HG02798 (cell line): ENCODE measurements around the gene SRGN.

ENCODE experiments used
- ATAC-seq: cut with Tn5 transposase; IDR thresholded peaks from one replicate; pipeline ENCODE4 v1.9.1; 2021; ENCODE audit warnings: mild to moderate bottlenecking; ENCODE audit not compliant: unreplicated experiment, poor library complexity

Gene SRGN

GRCh38 chr10:69060127-69060798 is 27.6 kb upstream of the SRGN start:
- ATAC-seq, result no peak

DNA sequence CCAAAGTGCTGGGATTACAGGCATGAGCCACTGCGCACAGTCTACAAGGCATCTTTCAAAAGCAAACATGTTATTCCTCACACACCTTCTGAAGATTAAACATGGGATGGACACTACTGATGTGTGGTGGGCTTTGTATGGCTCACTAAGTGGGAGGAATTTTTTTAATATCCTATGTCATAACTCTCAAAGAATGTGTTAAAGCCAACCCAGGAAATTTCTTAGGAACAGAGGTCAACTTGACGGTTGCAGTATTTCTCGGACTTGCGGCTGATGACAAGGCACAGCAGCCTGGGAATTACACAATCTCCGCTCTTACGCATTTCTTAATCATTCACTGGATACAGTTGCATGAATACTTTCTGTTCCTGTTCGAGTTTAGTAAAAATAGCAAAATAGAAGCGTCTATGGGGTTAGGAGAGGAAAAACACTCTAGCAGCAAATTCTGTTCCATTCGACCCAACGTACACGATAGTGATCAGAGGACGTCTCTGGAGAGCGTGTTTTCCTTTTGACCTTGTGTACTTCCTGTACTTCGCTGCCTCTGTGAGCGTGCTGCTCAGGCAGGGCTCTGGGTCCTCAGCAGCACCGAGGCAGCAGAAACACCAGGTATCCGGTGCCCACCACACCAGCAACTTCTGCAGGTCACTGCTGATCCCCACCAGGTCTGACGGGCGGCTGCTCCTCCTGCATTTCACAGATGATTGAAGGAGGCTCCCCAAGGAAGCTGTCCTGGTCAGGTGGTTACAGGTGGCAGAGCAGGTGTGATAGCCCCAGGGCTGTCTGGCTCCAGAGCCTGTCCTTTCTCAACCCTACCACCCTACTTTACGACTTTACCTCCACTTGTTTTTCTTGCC is 26.4 kb upstream of the SRGN start:
- ATAC-seq, result peak; percentile 36

DNA sequence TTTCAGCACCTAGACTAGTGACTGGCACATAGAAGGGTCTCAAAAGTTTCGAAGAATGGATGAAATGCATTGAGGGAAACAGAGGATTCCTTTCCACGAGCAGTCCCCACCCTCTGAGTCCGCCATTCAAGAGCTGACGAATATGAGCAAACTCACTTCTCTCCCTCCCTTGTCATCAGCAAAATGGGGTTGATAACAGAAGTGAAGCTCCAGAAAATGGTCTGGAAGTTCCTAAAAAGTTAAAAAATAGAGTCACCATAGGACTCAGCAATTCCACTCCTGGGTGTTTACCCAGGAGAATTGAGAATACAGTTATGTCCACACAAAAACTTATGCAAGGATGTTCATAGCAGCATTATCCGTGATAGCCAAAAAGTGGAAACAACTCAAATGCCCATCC is 25.0 kb upstream of the SRGN start:
- no peak for ATAC-seq

GRCh38 chr10:69064762-69065328 is 23.1 kb upstream of the SRGN start:
- ATAC-seq, result no peak

GRCh38 chr10:69065406-69066361 is 22.2 kb upstream of the SRGN start:
- peak; percentile 68 for ATAC-seq

GRCh38 chr10:69067189-69067588 is 20.7 kb upstream of the SRGN start:
- ATAC-seq, result no peak

GRCh38 chr10:69068549-69068948 is 19.4 kb upstream of the SRGN start:
- ATAC-seq, result no peak

DNA sequence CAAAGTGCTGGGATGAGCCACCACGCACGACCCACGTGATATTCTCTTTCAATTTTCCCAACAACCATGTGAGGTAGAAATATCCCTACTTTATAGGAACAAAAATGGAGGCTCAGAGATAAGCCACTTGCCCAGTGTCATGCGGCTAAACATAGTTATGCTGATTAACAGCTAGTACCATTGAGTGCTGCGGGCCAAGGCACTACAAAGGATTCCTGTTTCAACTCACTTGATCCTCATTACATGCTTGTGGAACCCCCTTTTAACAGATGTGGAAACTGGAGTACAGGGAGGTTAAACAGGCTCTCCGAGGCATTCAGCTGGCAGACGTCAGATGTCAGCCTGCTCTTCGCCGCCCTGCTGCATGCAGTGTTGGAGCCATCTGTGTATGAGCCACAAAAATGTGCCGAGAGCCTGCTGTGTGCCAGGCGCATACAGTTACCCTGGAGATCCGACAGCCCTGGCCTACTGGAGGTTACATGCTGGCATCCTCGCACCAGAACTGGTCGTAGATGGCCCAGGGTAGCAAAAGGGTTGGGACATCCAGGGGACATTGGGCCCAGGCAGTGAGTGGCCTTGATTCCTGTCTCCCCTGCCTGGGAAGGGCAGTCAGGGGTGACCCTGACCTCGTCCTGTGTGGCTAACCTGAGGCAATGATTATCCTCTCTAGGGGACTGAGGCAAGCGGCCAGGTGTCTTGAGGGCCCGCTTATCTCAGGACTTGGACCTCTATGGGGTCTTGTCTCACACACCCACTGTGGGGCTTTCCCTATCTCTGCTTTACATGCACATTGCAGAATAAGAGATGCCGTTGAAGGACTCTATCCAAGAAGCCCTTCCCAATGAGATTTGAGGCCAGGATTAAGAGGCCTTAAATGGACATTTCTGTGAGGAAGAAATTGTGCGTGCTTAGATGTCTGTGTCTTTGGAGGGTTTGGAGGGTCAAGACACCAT is 18.5 kb upstream of the SRGN start:
- no peak for ATAC-seq

DNA sequence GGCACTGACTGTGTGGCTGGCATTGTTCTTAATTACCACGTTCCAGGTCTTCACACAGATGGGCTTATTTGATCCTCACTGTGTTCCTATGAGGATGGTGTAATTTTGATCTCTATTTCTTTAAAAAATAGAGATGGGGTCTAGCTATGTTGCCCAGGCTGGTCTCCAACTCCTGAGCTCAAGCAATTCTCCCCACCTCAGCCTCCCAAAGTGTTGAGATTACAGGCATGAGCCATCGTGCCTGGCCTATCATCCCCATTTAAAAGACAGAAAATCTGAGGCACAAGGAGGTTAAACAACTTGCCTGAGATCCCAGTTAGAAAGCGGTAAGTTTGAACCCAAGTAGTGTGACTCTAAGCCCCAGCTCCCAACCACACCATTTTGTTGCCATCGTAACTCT is 17.0 kb upstream of the SRGN start:
- ATAC-seq, result no peak

- no peak for ATAC-seq
These were observed 16.3 kb upstream of the SRGN start for GRCh38 chr10:69071610-69072009.

DNA sequence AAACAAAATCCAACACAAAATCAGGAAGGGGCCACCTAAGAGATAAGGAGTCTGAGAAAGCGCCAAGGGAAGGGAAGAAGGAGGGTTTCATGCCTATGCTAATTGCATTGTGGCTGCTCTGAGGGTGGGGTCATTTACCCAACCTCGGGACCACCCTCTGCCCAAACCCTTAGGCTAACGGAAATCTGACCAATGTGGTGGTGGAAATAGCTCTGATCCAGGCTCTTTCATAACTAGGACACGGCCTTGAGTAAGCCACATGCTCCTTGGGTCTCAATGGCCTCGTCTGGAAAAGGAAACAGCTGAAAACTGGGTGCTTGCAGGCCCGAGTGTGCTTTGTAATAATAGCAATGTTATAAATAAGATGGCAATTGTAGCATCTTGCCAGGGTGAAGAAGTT is 14.9 kb upstream of the SRGN start:
- ATAC-seq, result no peak

- no peak for ATAC-seq
These were observed 14.1 kb upstream of the SRGN start for GRCh38 chr10:69073736-69074364.

- no peak for ATAC-seq
These were observed 13.4 kb upstream of the SRGN start for GRCh38 chr10:69074532-69074931.

DNA sequence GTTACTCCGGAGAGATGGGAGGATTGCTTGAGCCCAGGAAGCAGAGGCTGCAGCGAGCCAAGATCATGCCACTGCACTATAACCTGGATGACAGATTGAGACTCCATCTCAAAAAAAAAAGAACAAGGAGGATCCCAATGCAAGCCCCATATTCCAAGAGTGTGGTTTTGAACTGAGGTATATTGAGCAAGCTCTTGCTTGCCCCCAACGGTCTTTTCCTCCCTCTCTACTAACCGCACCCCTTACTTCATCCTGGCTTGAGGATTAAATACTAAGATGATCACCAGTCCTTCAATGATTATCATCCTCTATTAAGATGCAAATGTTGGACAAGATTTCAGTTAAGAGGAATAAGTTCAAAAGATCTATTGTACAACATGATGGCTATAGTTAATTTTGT is 12.5 kb upstream of the SRGN start:
- no peak for ATAC-seq

DNA sequence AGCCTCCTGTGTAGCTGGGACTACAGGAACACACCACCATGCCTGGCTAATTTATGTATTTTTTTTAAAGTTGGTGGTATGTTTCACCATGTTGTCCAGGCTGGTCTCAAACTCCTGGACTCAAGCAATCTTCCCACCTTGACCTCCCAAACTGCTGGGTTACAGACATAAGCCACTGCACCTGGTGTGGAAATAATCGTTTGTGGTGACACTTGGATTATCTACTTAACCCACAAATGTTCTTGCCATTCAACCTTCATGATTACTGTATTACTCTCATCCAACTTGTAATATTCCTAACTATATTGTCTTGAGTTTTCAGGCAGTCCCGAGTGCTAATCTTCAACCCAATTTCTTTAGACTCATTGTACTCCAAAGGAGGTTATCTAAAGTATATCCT is 9.6 kb upstream of the SRGN start:
- no peak for ATAC-seq

DNA sequence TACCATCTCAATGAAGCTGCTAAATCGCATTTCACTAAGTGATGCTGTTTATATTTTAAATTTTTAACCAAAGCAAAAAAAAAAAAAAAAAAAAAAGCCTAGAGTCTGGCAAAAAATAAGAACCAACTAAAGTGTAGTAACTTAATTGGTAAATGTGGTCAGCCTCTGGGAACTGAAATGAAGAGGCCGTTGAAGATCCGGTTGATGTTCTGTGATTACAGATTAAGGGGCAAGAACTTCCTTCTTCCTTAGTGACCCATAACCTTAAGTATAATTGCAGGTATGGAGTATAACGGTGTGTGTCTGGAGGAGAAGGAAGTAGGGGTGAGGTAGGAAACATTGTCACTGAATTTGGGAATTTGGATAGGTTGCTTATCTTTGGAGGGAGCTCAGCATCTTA is 7.7 kb upstream of the SRGN start:
- ATAC-seq, result no peak

GRCh38 chr10:69086001-69086509 is 1.8 kb upstream of the SRGN start:
- no peak for ATAC-seq

- ATAC-seq, result no peak
These were observed 517 bp downstream of the SRGN start for GRCh38 chr10:69088471-69088769.
